HG03469 (cell line): ENCODE results near the gene ZKSCAN4.

ENCODE experiments used
- ATAC-seq: cut with Tn5 transposase; IDR thresholded peaks from one replicate; pipeline ENCODE4 v1.9.1; 2021; ENCODE audit warnings: mild to moderate bottlenecking, moderate library complexity, moderate number of reproducible peaks; ENCODE audit not compliant: unreplicated experiment

ZKSCAN4 gene

DNA sequence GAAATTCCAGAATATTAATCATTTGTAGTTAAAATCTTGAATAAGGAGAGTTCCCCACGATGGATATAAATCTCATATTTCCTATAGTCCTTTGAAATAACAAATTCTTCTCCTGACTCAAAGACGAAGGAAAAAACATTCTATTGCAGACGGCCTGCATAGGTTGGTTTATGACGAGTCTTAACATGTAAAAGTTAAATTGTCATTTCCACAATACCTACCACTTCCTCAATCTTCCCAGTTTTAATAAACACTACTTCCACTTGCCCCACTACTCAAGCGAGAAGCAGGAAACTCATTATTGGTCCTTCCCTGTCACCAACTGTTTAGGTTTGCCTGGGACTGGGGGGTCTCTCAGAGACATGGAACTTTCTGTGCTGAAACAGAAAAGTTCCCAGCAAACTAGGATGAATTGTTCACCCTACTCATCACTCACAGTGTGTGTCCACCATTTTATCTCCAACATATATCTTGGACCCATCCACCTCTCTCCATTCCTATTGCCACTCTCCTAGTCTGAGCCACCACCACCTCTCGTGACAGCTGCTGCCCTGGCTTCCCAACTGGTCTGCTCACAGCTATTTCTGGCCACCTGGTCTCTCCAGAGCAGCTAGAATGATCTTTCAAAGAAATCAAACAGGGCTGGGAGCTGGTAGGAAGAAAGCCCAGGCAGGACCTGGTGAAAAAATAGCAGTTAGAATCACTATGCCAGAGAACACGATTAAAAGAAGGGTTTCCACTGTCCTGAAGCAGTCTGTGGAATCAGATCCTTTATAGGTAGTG lies 42.1 kb downstream of the ZKSCAN4 start:
- no peak for ATAC-seq

DNA sequence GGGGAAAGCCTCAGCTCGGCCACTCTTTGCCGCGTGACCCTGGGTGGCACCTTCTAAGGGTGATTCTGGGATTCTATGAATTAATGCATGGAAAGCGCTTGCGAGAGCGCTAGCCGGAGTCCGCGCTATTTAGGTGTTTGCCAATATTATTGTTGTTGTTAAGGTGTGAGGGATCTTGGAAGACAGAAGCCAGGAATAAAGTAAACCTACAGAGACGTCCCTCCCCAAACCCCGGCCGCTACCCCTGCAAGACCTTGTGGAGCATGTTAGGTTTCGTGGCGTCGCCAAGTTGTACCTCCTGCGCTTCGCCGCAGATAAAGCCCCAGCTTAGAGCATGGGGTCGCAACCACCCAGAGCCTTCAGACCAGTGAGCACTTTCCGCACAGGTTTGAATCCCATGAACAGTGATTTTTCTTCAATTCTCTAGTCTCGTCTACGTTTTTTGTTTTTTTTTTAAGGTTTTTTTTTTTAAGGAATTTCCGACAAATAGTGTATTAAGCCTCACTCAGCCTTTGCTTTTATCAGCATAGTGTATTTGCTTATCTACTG lies 43.9 kb downstream of the ZKSCAN4 start:
- no peak for ATAC-seq

DNA sequence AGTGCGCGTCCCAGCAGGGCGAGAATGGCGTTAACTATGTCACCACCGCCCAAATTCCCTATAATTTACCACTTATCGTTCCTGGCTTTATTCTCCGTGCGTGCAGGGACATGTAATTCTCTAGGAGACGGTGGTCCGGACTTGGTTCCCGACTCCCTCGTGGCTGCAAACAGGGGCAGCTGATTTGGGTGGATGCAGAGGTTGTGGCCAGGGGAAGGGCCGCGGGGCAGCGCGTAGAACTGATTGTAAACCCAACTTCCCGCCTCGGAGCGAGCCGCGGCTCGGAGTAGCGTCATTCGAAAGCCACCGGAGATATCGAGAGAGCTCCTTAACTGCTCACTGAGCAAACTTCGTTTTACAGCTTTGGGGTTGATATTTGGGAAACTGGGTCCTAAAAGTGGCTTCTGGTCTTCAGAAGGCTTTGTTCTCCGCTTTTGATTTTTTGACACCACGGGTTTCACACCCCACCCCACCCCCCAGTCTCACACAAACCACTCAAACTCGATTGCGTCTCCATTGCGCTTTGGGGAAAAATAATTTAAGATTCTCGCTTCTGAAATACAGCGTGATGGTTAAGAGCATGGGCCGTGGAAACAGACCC lies 44.5 kb downstream of the ZKSCAN4 start:
- no peak for ATAC-seq

- ATAC-seq = no peak
These were observed 45.0 kb downstream of the ZKSCAN4 start for GRCh38 chr6:28206928-28207509.

DNA sequence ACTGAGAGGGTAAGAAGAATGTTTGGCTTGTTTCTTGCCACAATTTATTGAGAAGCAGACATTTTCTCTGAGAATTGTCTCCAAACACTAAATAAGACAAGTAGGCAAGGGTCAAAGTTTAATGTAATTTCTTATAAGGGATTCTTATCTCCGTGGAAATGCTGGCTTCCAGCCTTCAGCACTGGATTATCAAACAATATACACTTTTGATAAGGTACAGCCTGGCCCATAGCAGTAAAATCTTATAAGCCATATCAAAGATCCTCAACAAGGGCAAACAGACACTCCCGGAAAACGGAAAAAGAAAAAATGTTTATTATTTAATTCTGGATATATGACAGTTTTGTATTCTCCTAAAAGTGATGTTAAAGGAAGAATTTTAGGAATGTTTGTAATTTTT lies 45.5 kb downstream of the ZKSCAN4 start:
- no peak for ATAC-seq

GRCh38 chr6:28205879-28206278 lies 46.2 kb downstream of the ZKSCAN4 start:
- ATAC-seq = no peak

- ATAC-seq = no peak
These were observed 48.9 kb downstream of the ZKSCAN4 start for GRCh38 chr6:28203201-28203600.

GRCh38 chr6:28200020-28200419 lies 52.0 kb downstream of the ZKSCAN4 start:
- no peak for ATAC-seq
